ENCODE results near the gene CDK14.

DNA sequence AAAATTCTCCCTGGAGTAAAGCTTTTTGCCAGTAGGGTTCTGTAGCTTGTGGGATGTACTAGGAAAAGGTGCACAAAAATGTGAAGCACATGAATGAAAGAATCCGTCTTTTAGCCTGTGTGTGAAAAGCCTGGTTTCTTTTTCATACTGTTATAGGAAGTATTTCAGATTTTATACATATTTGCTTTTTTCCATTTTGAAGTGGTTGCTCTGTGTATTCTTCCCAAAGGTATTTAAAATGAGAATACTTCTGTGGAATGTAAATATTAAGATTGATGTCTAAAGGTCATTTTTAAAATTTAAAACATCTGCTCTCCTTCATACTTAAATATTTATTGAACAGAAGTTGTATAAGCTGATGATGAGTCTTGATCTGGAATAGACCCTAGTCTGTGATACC, 96.8 kb downstream of the CDK14 start:
- TF ChIP-seq NR2F2 (IDR thresholded peaks at IDR 0.05): no peak
- no peak for TF ChIP-seq CTCF (IDR thresholded peaks at IDR 0.05; ENCODE audit: low read depth, low read length, missing input control)
- TF ChIP-seq GABPA (IDR thresholded peaks at IDR 0.05 in 1 of 2, conservative IDR thresholded peaks at IDR 0.05 in 1 of 2): no peak
- TF ChIP-seq, protein P1, sequence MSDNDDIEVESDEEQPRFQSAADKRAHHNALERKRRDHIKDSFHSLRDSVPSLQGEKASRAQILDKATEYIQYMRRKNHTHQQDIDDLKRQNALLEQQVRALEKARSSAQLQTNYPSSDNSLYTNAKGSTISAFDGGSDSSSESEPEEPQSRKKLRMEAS (IDR thresholded peaks at IDR 0.05): no peak
- no peak for TF ChIP-seq ZBTB33 (IDR thresholded peaks at IDR 0.05)
- TF ChIP-seq TAF1 (conservative IDR thresholded peaks at IDR 0.05): no peak
- no peak for TF ChIP-seq YY1 (IDR thresholded peaks at IDR 0.05)
- TF ChIP-seq, protein P2, sequence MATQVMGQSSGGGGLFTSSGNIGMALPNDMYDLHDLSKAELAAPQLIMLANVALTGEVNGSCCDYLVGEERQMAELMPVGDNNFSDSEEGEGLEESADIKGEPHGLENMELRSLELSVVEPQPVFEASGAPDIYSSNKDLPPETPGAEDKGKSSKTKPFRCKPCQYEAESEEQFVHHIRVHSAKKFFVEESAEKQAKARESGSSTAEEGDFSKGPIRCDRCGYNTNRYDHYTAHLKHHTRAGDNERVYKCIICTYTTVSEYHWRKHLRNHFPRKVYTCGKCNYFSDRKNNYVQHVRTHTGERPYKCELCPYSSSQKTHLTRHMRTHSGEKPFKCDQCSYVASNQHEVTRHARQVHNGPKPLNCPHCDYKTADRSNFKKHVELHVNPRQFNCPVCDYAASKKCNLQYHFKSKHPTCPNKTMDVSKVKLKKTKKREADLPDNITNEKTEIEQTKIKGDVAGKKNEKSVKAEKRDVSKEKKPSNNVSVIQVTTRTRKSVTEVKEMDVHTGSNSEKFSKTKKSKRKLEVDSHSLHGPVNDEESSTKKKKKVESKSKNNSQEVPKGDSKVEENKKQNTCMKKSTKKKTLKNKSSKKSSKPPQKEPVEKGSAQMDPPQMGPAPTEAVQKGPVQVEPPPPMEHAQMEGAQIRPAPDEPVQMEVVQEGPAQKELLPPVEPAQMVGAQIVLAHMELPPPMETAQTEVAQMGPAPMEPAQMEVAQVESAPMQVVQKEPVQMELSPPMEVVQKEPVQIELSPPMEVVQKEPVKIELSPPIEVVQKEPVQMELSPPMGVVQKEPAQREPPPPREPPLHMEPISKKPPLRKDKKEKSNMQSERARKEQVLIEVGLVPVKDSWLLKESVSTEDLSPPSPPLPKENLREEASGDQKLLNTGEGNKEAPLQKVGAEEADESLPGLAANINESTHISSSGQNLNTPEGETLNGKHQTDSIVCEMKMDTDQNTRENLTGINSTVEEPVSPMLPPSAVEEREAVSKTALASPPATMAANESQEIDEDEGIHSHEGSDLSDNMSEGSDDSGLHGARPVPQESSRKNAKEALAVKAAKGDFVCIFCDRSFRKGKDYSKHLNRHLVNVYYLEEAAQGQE (IDR thresholded peaks at IDR 0.05): no peak
- no peak for TF ChIP-seq FOXA1 (IDR thresholded peaks at IDR 0.05)
- TF ChIP-seq HNF4A (conservative IDR thresholded peaks at IDR 0.05): no peak
- TF ChIP-seq RAD21 (IDR thresholded peaks at IDR 0.05): no peak
- no peak for TF ChIP-seq EGR1 (IDR thresholded peaks at IDR 0.05; ENCODE audit: low read depth in 2 of 2)
- TF ChIP-seq, protein P3, sequence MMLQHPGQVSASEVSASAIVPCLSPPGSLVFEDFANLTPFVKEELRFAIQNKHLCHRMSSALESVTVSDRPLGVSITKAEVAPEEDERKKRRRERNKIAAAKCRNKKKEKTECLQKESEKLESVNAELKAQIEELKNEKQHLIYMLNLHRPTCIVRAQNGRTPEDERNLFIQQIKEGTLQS (IDR thresholded peaks at IDR 0.05): no peak
- TF ChIP-seq RXRA (IDR thresholded peaks at IDR 0.05): no peak
